Measurements from ENCODE around the gene CCDC14.

- no peak for TF ChIP-seq HMGXB4 (CRISPR knock-in tag; IDR thresholded peaks at IDR 0.05)
- TF ChIP-seq CREB1 (CRISPR knock-in tag; IDR thresholded peaks at IDR 0.05) = no peak
- TF ChIP-seq CTCF (IDR thresholded peaks at IDR 0.05) = no peak
- TF ChIP-seq NR2C2 (CRISPR knock-in tag; IDR thresholded peaks at IDR 0.05) = no peak
- no peak for TF ChIP-seq FOXK1 (CRISPR knock-in tag; IDR thresholded peaks at IDR 0.05)
- no peak for TF ChIP-seq ATF1 (CRISPR knock-in tag; IDR thresholded peaks at IDR 0.05)
- no peak for TF ChIP-seq PRDM15 (CRISPR knock-in tag; IDR thresholded peaks at IDR 0.05)
- TF ChIP-seq ATF3 (CRISPR knock-in tag; conservative IDR thresholded peaks at IDR 0.05) = no peak
These were observed 25.4 kb upstream of the CCDC14 start for GRCh38 chr3:123986427-123986826.
